BE2C (cell line): Measurements from ENCODE around the gene PTPRR.

Source experiments
- DNase-seq: peaks from one replicate; pipeline ENCODE4 v3.0.0-alpha.2; 2020
- H3K27me3 ChIP-seq: fragments of 250-450 bp; sonication (Bioruptor Pico); 2 replicates; pipeline ENCODE4 v1.5.1; 2020; ENCODE audit warnings: mild to moderate bottlenecking
- H3K36me3 ChIP-seq: fragments of 250-450 bp; sonication (Bioruptor Pico); 2 replicates; pipeline ENCODE4 v1.5.1; 2020; ENCODE audit warnings: mild to moderate bottlenecking
- H3K4me1 ChIP-seq: fragments of 250-450 bp; sonication (Bioruptor Pico); 2 replicates; pipeline ENCODE4 v1.5.1; 2020
- H3K4me3 ChIP-seq: 2 replicates; pipeline ENCODE4 v1.5.1; 2011; ENCODE audit warnings: low read depth, low read length
- H3K9me3 ChIP-seq: fragments of 250-450 bp; sonication (Bioruptor Pico); 2 replicates; pipeline ENCODE4 v1.5.1; 2020
- CTCF ChIP-seq: IDR thresholded peaks from 2 replicates; pipeline ENCODE4 v1.5.1; 2012; ENCODE audit warnings: mild to moderate bottlenecking, low read depth, low read length

Gene PTPRR

DNA sequence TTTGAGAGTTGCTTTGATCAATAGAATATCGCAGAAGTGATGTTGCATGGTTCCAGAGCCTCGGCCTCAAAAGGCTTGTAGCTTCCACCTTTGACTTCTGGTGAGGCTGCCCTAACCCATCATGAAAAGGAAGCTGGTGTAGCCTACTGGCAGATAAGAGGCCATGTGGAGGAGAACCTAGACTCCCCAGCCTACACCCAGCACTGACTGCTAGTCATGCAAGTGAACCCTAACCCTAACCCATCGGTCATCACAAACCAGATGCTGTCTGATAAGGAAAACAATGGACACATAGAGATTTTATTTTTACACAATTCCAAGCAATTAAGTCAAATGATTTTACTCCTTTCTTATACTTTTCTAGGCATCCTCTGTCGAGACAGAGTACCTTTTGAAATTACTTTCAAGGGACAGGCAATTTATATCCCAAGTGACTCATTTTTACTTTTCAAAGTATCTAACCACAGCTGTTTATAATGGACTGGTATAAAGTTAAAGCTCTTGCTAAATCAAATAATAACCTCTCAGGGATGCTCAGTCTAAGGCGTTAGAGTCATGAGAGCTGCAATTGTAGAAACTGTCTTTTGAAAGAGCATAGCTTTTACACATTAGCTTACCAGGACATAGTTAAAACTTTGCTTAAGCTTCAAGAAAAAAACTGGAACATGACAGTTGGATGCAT, 300.9 kb downstream of the PTPRR start:
- Histone ChIP-seq H3K4me1 (no peaks in the 10 kb centered on the region), H3K36me3 (peaks cover 23% of the 10 kb centered on the region), H3K4me3 (no peak overlapping the region), H3K27me3 (no peaks in the 10 kb centered on the region), H3K9me3 (no peaks in the 10 kb centered on the region)
- no peak for TF ChIP-seq CTCF
- DNase-seq: no peak

DNA sequence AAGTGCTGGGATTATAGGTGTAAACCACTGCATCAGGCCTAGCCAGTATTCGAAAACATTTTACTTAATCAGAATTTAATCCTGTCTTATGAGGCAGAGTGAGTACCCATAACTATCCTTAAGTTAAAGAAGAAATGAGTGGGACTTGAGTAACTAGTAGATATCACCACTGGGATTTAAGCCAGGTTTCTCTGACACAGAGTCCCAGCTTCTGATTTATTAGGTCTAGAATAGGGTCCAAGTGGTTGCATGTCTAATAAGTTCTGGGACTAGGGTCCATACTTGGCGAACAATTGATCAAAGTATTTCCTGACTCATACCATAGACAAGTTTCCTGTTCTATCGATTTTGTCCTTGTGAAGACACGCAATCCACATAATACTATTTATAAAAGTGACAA, 302.2 kb downstream of the PTPRR start:
- H3K36me3 ChIP-seq: peaks cover 23% of the 10 kb centered on the region
- no peaks in the 10 kb centered on the region for H3K4me1 ChIP-seq
- TF ChIP-seq CTCF: no peak
- H3K9me3 ChIP-seq: no peaks in the 10 kb centered on the region
- no peaks in the 10 kb centered on the region for H3K27me3 ChIP-seq
- no peak overlapping the region for H3K4me3 ChIP-seq
- DNase-seq: no peak

- H3K9me3 ChIP-seq: no peaks in the 10 kb centered on the region
- peaks cover 23% of the 10 kb centered on the region for H3K36me3 ChIP-seq
- H3K4me1 ChIP-seq: no peaks in the 10 kb centered on the region
- no peaks in the 10 kb centered on the region for H3K27me3 ChIP-seq
- no peak for TF ChIP-seq CTCF
- DNase-seq: no peak
- no peak overlapping the region for H3K4me3 ChIP-seq
Measured at GRCh38 chr12:70617450-70617849, 303.1 kb downstream of the PTPRR start.

- H3K4me1 ChIP-seq: no peaks in the 10 kb centered on the region
- DNase-seq: no peak
Measured at GRCh38 chr12:70615174-70615866, 305.2 kb downstream of the PTPRR start.

GRCh38 chr12:70609739-70610491, 310.6 kb downstream of the PTPRR start:
- DNase-seq: peak; percentile 37
- H3K4me1 ChIP-seq: no peaks in the 10 kb centered on the region
- H3K4me3 ChIP-seq: peak overlapping the region; percentile 63
- no peaks in the 10 kb centered on the region for H3K9me3 ChIP-seq
- no peak for TF ChIP-seq CTCF
- H3K27me3 ChIP-seq: no peaks in the 10 kb centered on the region; the same call in 1 of the 2 replicates
- H3K36me3 ChIP-seq: peaks cover 5% of the 10 kb centered on the region

More at GRCh38 chr12:70615174-70615866, 305.2 kb downstream of the PTPRR start:
- no peak for TF ChIP-seq CTCF
- H3K9me3 ChIP-seq: no peaks in the 10 kb centered on the region
- H3K36me3 ChIP-seq: peaks cover 4% of the 10 kb centered on the region
- no peaks in the 10 kb centered on the region for H3K27me3 ChIP-seq
- no peak overlapping the region for H3K4me3 ChIP-seq
